ENCODE results near the gene AKNA.

GRCh38 chr9:114437401-114437893, 49.7 kb upstream of the AKNA start:
- TF ChIP-seq TAF1 (IDR thresholded peaks at IDR 0.05; ENCODE audit: borderline replicate concordance, low read depth, low read length) (no peak), POLR2AphosphoS5 (IDR thresholded peaks at IDR 0.05; ENCODE audit: low read depth, low read length) (no peak)
